HG02642 (cell line): ENCODE data around the gene ZNF91.
"Not testable (repeated sequence)": the region's sequence is repeated elsewhere in the genome, so short reads cannot be mapped to it uniquely, and the experiment has no call there.

Experiments
- ATAC-seq: cut with Tn5 transposase; IDR thresholded peaks from one replicate; pipeline ENCODE4 v1.9.1; 2021; ENCODE audit warnings: mild to moderate bottlenecking; ENCODE audit not compliant: unreplicated experiment, poor library complexity

The ZNF91 gene

DNA sequence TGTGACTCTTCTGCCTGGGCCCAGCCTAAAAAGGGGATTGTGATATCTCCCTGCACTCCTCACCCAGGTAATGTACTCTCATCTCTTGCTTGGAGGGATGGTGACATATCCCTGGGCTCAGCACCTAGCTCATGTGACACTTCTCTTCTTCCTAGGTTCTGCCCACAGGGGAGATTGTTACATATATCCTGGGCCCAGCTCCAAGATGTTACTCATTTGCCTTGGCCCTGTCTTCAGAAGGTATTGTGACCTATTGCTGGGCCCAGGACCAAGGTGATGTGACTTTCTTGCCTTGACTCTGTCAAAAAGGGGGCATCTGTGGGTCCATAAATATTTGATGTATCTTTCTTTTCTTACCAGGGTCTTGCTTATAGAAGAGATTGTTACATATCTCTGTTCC is 73.9 kb downstream of the ZNF91 start:
- not testable (repeated sequence) for ATAC-seq

DNA sequence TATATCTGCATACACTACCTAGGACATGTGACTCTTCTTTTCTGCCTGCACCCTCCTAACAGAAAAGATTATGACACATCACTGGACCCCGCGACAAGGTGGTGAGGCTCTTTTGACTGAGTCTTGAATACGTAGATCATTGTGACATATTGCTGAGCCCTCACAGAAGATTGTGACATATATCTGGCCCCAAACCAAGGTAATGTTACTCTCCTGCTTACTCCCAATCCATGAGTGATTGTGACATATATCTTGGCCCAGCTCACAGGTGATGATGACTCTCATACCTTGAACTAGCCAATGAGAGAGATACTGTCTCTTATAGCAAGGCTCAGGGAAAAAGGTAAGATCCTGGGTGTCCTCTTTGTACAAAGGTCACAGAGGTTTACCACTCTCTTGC is 75.7 kb downstream of the ZNF91 start:
- not testable (repeated sequence) for ATAC-seq

DNA sequence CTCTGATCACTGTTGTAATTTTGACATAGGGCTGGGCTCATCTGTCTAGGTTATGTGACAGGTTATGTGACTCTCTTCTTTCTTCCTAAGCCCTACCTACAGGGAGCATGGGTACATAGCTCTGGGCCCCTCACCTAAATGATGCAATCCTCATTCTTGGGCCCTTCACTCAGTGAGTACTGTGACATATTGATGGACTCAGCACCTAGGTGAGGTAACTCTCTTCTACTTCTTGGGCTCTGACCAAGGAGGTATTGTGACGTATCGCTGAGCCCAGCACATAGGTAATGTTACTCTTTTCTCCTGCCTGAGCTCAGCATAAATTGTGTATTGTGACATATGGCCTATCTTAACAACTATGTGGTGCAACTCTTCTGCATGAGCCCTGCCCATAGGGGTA is 76.3 kb downstream of the ZNF91 start:
- ATAC-seq: not testable (repeated sequence)

DNA sequence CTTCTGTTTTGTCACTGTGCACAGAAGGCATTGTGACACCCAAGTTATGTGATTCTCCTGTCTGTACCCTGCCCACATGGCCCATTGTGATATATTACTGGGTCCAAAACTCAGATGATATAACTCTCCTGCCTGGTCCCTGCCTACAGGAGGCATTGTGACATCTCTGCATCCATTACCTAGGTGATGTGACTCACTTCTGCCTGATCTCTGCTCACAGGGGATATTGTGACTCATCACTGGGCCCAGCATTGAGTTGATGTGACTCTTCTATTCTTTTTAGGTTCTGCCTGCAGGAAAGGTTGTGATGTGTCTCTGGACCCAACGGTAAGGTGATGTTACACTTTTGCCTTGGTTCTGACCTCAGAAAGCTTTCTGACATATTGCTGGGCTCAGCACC is 77.1 kb downstream of the ZNF91 start:
- ATAC-seq: no peak

DNA sequence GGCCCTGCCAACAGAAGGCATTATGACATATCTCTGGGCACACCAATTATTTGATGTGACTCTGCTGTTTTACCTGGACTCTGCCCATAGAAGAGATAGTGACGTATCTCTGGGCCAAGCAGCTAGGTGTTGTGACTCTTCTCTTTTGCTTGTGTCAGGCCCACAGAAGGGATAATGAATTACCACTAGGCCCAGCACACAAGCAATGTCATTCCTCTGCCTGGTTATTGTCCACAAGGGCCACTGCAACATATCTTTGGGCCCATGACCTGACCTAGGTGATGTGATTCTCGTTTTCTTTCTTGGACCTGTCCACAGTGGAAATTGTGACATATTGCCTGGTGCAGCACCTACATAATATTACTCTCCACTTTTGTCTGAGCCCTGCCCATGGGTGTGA is 80.0 kb downstream of the ZNF91 start:
- no peak for ATAC-seq

- ATAC-seq: no peak
Observed at GRCh38 chr19:23314505-23315251, 80.6 kb downstream of the ZNF91 start.

DNA sequence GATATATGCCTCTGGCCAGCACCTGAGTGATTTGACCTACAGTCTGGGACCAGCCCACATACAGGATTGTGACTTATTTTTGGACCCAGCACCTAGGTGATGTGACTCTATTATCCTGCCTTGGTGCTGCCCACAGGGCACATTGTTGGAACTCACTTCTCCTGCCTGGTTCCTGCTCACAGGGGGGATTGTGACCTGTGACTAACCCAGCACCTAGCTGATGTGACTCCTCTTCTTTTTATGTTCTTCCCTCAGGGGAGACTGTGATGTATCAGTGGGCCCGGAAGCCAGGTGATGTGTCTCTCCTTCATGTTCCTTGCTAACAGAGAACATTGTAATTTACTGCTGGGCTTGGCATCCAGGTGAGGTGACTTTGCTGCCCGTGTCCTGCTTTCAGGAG is 82.1 kb downstream of the ZNF91 start:
- ATAC-seq: no peak

GRCh38 chr19:23312515-23312914 is 82.8 kb downstream of the ZNF91 start:
- ATAC-seq: no peak

DNA sequence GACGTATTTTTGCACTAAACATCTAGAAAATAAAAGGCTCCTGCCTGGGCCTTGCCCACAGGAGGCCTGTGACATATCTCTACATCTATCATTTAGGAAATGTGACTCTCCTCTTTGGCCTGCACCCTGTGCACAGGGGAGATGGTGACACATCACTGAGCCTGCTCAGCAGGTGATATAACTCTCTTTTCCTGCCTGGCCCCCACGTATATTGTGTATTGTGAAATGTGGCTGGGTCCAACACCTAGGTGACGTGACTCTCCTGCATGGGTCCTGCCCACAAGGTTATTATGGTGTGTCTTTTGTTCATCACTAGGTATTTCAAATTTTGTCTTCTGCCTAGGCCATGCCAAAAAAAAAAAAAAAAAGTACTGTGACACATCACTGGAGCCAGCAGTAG is 83.7 kb downstream of the ZNF91 start:
- no peak for ATAC-seq

DNA sequence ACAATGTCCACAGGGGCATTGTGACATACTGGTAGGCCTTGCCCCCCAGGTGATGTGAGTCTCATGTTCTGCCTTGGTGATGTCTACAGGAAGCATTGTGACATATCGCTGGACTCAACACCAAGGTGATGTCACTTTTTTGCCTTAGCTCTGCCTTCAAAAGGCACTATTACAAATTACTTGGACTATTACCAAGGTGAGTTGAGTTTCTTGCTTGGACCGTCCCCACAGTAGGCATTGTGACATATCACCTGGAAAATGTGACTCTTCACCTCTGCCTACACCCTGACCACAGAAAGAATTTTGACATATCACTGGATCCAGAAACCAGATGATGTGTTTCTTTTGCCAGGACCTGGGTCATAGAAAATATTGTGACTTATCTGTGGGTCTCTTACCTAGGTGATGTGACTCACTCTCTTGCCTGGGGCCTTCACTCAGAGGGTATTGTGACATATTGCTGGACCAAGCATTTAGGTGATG is 84.5 kb downstream of the ZNF91 start:
- ATAC-seq: no peak

DNA sequence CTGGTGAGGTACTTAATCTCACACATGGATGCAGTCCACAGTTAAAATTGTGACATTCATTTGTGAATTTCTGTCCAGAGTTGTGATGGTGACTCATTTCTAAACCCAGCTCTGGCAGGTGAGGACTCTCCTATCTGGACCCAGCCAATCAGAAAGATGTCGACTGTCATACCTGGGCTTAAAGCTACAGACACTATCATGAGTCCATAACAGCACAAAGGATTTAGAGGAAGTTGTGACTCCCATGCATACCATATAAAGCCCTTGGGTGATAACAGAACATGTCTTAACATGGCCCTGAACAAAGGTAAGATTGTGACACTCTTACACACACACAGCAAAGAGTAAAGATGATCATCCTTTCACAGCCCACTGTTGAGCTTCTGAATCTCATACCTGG is 85.3 kb downstream of the ZNF91 start:
- ATAC-seq: no peak

DNA sequence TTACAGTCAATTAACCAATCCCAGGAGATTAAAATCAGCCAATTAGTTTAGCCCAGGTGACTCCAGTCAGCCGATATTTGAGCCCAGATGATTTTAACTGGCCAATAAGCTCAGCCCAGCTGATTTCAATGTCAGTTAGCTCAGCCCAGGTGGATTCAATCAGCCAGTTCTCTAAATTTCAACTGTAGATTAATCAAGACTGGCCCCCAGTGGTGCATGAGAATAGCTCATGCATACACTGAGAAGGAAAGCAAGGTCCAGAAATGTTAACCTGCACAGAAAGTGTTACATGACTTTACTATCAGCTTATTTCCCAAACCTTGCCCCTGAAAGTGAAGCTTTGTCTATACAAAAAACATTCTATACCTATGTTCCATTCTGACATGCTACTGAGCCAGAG is 89.7 kb downstream of the ZNF91 start:
- no peak for ATAC-seq

DNA sequence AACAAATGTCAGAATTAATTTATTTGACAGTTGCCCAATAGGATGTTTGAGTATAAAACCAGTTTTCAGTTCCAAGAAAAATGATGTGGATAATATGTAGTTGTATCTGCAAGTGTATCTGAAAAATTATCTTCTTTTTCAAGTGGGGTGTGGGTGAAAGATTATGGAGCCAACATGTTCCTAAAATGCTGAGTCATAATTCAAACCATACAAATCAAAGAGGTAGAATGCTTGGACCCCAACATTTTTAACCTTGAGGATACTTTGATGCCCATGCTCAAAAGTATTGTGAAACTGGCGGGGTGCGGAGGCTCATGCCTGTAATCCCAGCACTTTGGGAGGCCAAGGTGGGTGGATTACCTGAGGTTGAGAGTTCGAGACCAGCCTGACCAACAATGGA is 91.0 kb downstream of the ZNF91 start:
- no peak for ATAC-seq

GRCh38 chr19:23294141-23294540 is 101.1 kb downstream of the ZNF91 start:
- ATAC-seq: no peak

GRCh38 chr19:23289966-23290365 is 105.3 kb downstream of the ZNF91 start:
- not testable (repeated sequence) for ATAC-seq
